ENCODE data around the gene ANKRD13D. TPM values are rescaled to one million over a fixed set of nuclear protein-coding genes. Genes with fewer than 3 reads are reported as not detected.
A peak's percentile ranks its signal among the peaks of the same experiment; 100 is the strongest.

The ANKRD13D gene
- total RNA-seq, 1 donor from 2014 or later: 40.8 TPM

DNA sequence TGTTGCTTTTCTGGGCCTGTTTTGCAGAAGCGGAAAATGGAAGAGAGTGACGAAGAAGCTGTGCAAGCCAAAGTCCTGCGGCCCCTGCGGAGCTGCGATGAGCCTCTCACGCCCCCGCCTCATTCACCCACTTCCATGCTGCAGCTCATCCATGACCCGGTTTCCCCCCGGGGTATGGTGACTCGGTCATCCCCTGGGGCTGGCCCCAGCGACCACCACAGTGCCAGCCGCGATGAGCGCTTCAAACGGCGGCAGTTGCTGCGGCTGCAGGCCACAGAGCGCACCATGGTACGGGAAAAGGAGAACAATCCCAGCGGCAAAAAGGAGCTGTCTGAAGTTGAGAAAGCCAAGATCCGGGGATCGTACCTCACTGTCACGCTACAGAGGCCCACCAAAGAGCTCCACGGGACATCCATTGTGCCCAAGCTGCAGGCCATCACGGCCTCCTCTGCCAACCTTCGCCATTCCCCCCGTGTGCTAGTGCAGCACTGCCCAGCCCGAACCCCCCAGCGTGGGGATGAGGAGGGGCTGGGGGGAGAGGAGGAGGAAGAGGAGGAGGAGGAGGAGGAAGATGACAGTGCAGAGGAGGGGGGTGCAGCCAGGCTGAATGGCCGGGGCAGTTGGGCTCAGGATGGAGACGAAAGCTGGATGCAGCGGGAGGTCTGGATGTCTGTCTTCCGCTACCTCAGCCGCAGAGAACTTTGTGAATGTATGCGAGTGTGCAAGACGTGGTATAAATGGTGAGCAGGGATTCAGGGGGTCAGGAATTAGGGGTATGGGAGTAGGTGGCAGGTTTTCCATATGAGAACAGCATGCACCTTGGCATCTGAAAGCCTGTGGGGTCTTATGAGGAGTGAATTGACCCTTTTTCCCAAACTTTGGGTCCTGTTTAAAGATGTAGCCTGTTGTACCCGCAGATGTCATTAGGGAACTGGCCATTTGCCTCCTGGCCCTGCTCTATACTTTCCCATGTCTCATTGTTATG lies 38.8 kb upstream of the ANKRD13D start:
- peaks cover 45% of the 10 kb centered on the region for H3K79me2 ChIP-seq (ENCODE audit: insufficient read depth, low read length)
- no peak overlapping the region for H3K27ac ChIP-seq (ENCODE audit: low read depth, low read length)
- peaks cover 95% of the 10 kb centered on the region for H3K36me3 ChIP-seq (ENCODE audit: insufficient read depth, low read length)
- H3K27ac Mint-ChIP-seq (ENCODE audit: unreplicated experiment): no peak overlapping the region
- H3K4me1 ChIP-seq (ENCODE audit: insufficient read depth, low read length): no peaks in the 10 kb centered on the region
- peaks cover 94% of the 10 kb centered on the region for H4K20me1 ChIP-seq (ENCODE audit: insufficient read depth, low read length)
- H3K36me3 Mint-ChIP-seq (ENCODE audit: low read depth, unreplicated experiment): peaks cover 37% of the 10 kb centered on the region
- no peak overlapping the region for H3K4me3 ChIP-seq (ENCODE audit: insufficient read depth, low read depth, low read length)
- H3K27me3 ChIP-seq (ENCODE audit: insufficient read depth, low read length): no peaks in the 10 kb centered on the region
- H3K4me2 ChIP-seq (ENCODE audit: low read length): no peak overlapping the region
- H2AFZ ChIP-seq (ENCODE audit: low read depth, low read length): no peak overlapping the region
- peaks cover 31% of the 10 kb centered on the region for H3K4me1 Mint-ChIP-seq (ENCODE audit: low read depth, unreplicated experiment)
- no peak for DNase-seq (ENCODE audit: low read depth)
- H3K9me3 Mint-ChIP-seq (ENCODE audit: unreplicated experiment): no peaks in the 10 kb centered on the region
- H3K9me3 ChIP-seq (ENCODE audit: insufficient read depth, low read depth, low read length): no peaks in the 10 kb centered on the region
- no peak overlapping the region for H3K4me3 Mint-ChIP-seq (ENCODE audit: unreplicated experiment)
- TF ChIP-seq, protein P1, sequence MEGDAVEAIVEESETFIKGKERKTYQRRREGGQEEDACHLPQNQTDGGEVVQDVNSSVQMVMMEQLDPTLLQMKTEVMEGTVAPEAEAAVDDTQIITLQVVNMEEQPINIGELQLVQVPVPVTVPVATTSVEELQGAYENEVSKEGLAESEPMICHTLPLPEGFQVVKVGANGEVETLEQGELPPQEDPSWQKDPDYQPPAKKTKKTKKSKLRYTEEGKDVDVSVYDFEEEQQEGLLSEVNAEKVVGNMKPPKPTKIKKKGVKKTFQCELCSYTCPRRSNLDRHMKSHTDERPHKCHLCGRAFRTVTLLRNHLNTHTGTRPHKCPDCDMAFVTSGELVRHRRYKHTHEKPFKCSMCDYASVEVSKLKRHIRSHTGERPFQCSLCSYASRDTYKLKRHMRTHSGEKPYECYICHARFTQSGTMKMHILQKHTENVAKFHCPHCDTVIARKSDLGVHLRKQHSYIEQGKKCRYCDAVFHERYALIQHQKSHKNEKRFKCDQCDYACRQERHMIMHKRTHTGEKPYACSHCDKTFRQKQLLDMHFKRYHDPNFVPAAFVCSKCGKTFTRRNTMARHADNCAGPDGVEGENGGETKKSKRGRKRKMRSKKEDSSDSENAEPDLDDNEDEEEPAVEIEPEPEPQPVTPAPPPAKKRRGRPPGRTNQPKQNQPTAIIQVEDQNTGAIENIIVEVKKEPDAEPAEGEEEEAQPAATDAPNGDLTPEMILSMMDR (IDR thresholded peaks at IDR 0.05; ENCODE audit: insufficient read depth, low read depth, low read length): no peak
- TF ChIP-seq EZH2 (IDR thresholded peaks at IDR 0.05; ENCODE audit: insufficient read depth, low read length): no peak
- no peak for FAIRE-seq
- no peak overlapping the region for H3K9ac ChIP-seq (ENCODE audit: low read length)
- H3K27me3 Mint-ChIP-seq (ENCODE audit: low read depth, unreplicated experiment): no peaks in the 10 kb centered on the region

DNA sequence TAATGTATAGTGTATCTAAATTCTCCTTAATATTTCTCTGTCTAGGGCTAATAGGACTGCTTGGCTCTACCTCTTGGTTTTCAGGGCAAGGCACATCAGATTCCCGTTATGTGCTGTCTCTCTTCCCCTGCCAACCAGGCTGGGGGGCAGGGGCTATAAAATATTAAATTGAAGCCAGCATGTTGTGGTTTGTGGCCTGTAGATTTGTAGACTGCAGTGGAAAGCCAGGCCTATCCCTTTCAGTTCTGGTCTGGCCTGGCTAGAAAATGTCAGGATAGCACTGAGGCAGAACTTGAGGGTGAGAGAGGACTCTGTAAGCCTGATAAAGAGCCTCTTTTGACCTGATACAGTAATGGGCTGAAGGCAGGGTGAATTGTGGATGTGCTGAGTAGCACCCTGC lies 37.3 kb upstream of the ANKRD13D start:
- peaks cover 28% of the 10 kb centered on the region for H3K4me1 Mint-ChIP-seq (ENCODE audit: low read depth, unreplicated experiment)
- Histone ChIP-seq H4K20me1 (ENCODE audit: insufficient read depth, low read length) (peaks cover 92% of the 10 kb centered on the region), H3K36me3 (ENCODE audit: insufficient read depth, low read length) (peaks cover 90% of the 10 kb centered on the region), H3K4me1 (ENCODE audit: insufficient read depth, low read length) (no peaks in the 10 kb centered on the region), H3K9me3 (ENCODE audit: insufficient read depth, low read depth, low read length) (no peaks in the 10 kb centered on the region), H3K27me3 (ENCODE audit: insufficient read depth, low read length) (no peaks in the 10 kb centered on the region), H3K27ac (ENCODE audit: low read depth, low read length) (no peak overlapping the region), H2AFZ (ENCODE audit: low read depth, low read length) (no peak overlapping the region), H3K4me3 (ENCODE audit: insufficient read depth, low read depth, low read length) (no peak overlapping the region), H3K4me2 (ENCODE audit: low read length) (no peak overlapping the region), H3K79me2 (ENCODE audit: insufficient read depth, low read length) (peaks cover 33% of the 10 kb centered on the region), H3K9ac (ENCODE audit: low read length) (no peak overlapping the region)
- peaks cover 38% of the 10 kb centered on the region for H3K36me3 Mint-ChIP-seq (ENCODE audit: low read depth, unreplicated experiment)
- no peak overlapping the region for H3K27ac Mint-ChIP-seq (ENCODE audit: unreplicated experiment)
- no peaks in the 10 kb centered on the region for H3K27me3 Mint-ChIP-seq (ENCODE audit: low read depth, unreplicated experiment)
- no peak overlapping the region for H3K4me3 Mint-ChIP-seq (ENCODE audit: unreplicated experiment)
- no peaks in the 10 kb centered on the region for H3K9me3 Mint-ChIP-seq (ENCODE audit: unreplicated experiment)
- DNase-seq (ENCODE audit: low read depth) (no peak), FAIRE-seq (no peak)
- TF ChIP-seq EZH2 (IDR thresholded peaks at IDR 0.05; ENCODE audit: insufficient read depth, low read length): no peak
- TF ChIP-seq, protein P1 (IDR thresholded peaks at IDR 0.05; ENCODE audit: insufficient read depth, low read depth, low read length): no peak

DNA sequence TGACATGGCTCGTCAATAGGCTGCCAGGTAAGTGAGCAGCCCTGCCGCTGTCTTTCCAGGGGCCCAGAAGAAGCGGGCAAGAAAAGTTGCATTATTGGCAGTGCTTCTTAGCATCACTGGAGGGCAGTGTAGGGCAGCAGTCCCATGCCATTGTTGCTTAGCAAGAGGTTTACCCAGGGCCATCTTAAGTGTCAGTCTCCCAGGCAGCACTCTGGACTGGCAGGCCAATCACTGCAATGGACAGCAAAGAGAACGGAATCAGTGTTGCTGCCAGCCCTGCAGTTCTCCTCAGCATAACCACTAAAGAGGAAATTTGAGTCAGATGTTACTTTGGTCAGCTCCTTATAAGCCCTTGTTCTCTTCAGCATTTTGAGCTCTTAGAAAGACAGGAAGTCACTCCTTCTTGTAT lies 36.3 kb upstream of the ANKRD13D start:
- H3K4me3 Mint-ChIP-seq (ENCODE audit: unreplicated experiment): no peak overlapping the region
- Histone ChIP-seq H4K20me1 (ENCODE audit: insufficient read depth, low read length) (peaks cover 88% of the 10 kb centered on the region), H3K9ac (ENCODE audit: low read length) (no peak overlapping the region), H3K27ac (ENCODE audit: low read depth, low read length) (no peak overlapping the region), H3K27me3 (ENCODE audit: insufficient read depth, low read length) (no peaks in the 10 kb centered on the region), H3K9me3 (ENCODE audit: insufficient read depth, low read depth, low read length) (no peaks in the 10 kb centered on the region), H3K4me2 (ENCODE audit: low read length) (no peak overlapping the region), H3K79me2 (ENCODE audit: insufficient read depth, low read length) (peaks cover 28% of the 10 kb centered on the region), H3K36me3 (ENCODE audit: insufficient read depth, low read length) (peaks cover 85% of the 10 kb centered on the region), H3K4me1 (ENCODE audit: insufficient read depth, low read length) (no peaks in the 10 kb centered on the region), H3K4me3 (ENCODE audit: insufficient read depth, low read depth, low read length) (no peak overlapping the region), H2AFZ (ENCODE audit: low read depth, low read length) (no peak overlapping the region)
- H3K9me3 Mint-ChIP-seq (ENCODE audit: unreplicated experiment): no peaks in the 10 kb centered on the region
- H3K4me1 Mint-ChIP-seq (ENCODE audit: low read depth, unreplicated experiment): peaks cover 28% of the 10 kb centered on the region
- peak; percentile 14 for DNase-seq (ENCODE audit: low read depth)
- H3K27ac Mint-ChIP-seq (ENCODE audit: unreplicated experiment): no peak overlapping the region
- TF ChIP-seq EZH2 (IDR thresholded peaks at IDR 0.05; ENCODE audit: insufficient read depth, low read length): no peak
- TF ChIP-seq, protein P1 (IDR thresholded peaks at IDR 0.05; ENCODE audit: insufficient read depth, low read depth, low read length): peak; percentile 33
- FAIRE-seq: no peak
- H3K36me3 Mint-ChIP-seq (ENCODE audit: low read depth, unreplicated experiment): peaks cover 38% of the 10 kb centered on the region
- no peaks in the 10 kb centered on the region for H3K27me3 Mint-ChIP-seq (ENCODE audit: low read depth, unreplicated experiment)

All from astrocyte (in vitro differentiated cells and primary cell).